ENCODE results near the gene CTNND2.
A peak's percentile ranks its signal among the peaks of the same experiment; 100 is the strongest.

CTNND2 gene

DNA sequence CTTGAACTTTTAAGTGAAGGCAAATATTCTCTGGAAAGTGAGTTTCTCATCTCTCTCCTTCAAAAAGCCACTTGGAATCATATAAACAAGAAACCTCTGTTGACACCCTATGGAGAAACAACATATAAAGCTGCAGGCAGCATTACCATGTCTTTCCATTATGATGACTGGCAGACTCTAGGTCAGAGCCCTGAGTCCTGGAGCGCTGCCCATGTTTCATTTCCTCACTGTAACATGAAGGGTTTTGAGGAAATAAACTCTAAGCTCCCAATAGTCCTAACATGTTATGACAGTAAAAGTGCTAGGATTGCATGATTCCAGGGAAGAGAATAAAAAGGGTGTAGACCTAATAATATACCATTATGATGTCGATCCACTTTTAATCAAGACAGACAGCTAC lies 220.6 kb downstream of the CTNND2 start:
- in situ Hi-C loops (cut with HindIII; ENCODE audit: low pct_unique_long_range_greater_than_20kb, low sequenced_read_pairs): no loop called here
- peak in 1 of 2 experiments; percentile 9 for DNase-seq (ENCODE audit: low read depth in 1 of 2, low spot score in 1 of 2)
- TF ChIP-seq JUND (IDR thresholded peaks at IDR 0.05; ENCODE audit: low read depth): no peak

DNA sequence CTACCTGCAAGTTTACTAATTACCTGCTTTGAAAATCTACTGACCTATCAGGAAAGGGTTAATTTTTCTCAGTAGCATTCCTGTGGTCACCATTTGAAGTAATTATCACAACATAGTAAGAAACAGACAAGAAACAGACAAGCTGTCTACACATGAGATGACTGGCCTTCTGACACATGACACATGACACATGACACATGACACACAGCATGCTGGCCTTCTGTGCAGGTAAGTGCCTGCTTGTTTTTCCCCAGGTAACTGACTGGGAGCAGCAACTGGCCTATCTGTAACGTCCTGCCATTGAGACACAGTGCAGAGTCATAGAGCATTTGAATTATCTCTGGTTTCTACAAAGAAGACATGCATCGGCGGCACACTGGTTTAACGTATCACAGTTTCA lies 222.4 kb downstream of the CTNND2 start:
- in situ Hi-C loops (cut with HindIII; ENCODE audit: low pct_unique_long_range_greater_than_20kb, low sequenced_read_pairs): no loop called here
- no peak for DNase-seq (ENCODE audit: low read depth in 1 of 2, low spot score in 1 of 2)
- no peak for TF ChIP-seq JUND (IDR thresholded peaks at IDR 0.05; ENCODE audit: low read depth)

DNA sequence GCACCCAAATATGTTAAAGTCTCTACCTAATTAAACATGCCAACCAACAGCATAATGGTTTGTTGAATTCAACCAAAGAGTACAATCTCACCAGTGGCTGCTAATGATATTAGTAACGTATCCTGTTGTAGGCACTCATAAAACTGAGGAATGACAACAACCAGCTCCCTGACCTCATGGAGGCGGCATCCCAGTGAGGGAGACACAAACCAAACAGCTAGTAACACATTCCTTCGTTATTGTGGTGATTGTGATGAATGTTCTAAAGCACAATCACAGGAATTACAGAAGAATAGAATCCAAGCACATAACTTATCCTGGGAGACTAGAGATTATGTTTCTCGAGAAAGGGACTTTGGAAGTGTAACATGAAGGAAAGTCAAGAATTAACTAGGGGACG lies 224.6 kb downstream of the CTNND2 start:
- DNase-seq (ENCODE audit: low read depth in 1 of 2, low spot score in 1 of 2): no peak
- TF ChIP-seq JUND (IDR thresholded peaks at IDR 0.05; ENCODE audit: low read depth): no peak
- in situ Hi-C loops (cut with HindIII; ENCODE audit: low pct_unique_long_range_greater_than_20kb, low sequenced_read_pairs): no loop called here

DNA sequence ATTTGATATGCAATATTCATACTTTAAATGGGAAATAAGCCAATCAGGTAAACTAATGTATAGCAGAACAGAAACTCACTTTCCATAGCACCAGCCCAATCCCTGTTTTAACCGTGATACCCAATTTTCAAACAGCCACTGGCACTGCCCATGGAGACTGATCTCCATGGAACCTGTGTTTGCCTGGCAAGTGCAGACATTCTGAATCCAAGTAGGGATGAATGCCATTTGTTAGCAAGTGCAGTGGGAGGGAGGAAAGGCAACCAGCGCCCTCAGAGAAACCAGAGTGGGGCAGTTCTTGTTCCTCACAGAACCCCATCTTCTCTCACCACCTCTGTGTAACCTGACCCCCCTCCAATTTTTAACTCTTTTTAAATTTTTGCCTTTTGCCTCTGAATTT lies 229.1 kb downstream of the CTNND2 start:
- in situ Hi-C loops (cut with HindIII; ENCODE audit: low pct_unique_long_range_greater_than_20kb, low sequenced_read_pairs): no loop called here
- TF ChIP-seq JUND (IDR thresholded peaks at IDR 0.05; ENCODE audit: low read depth): no peak
- no peak for DNase-seq (ENCODE audit: low read depth in 1 of 2, low spot score in 1 of 2)

DNA sequence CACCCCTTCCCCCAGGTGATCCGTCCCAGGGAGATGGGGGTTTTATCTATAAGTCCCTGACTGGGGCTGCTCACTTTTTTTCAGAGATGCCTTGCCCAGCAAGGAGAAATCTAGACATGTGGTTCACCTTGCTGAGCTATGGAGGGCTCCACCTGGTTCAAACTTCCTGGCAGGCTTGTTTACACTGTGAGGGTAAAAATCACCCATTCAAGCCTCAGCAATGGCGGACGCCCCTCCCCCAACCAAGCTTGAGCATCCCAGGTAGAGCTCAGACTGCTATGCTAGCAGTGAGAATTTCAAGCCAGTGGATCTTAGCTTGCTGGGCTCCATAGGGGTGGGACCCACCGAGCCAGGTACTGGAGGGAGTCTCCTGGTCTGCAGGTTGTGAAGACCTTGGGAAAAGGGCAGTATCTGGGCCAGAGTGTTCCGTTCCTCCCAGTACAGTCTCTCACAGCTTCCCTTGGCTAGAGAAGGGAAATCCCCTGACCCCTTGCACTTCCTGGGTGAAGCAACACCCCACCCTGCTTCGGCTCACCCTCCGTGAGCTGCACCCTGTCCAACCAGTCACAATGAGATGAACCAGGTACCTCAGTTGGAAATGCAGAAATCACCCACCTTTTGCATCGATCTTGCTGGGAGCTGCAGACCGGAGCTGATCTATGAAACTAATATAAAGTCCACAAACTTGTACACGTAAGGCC lies 231.7 kb downstream of the CTNND2 start:
- no peak for TF ChIP-seq JUND (IDR thresholded peaks at IDR 0.05; ENCODE audit: low read depth)
- in situ Hi-C loops (cut with HindIII; ENCODE audit: low pct_unique_long_range_greater_than_20kb, low sequenced_read_pairs): no loop called here
- no peak for DNase-seq (ENCODE audit: low read depth in 1 of 2, low spot score in 1 of 2)

DNA sequence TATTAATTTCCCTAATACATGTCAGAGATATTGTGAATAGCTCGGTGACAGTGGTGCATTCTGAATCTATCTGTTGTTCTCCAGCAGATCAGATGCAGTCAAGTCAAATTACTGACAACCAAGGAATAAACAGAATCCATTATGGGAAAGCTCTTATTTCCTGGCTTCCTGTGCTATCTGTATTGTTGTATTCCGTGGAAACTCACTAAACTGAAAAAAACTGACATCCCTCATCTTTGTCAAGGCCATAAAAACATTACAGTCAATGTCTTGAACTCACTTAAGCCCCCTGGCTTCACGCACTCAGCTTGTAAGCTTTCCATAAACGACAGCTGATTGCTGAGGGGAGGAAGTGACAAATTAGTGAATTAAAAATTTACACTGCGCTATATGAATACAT lies 245.9 kb downstream of the CTNND2 start:
- in situ Hi-C loops (cut with HindIII; ENCODE audit: low pct_unique_long_range_greater_than_20kb, low sequenced_read_pairs): no loop called here
- no peak for TF ChIP-seq JUND (IDR thresholded peaks at IDR 0.05; ENCODE audit: low read depth)
- DNase-seq (ENCODE audit: low read depth in 1 of 2, low spot score in 1 of 2): no peak

DNA sequence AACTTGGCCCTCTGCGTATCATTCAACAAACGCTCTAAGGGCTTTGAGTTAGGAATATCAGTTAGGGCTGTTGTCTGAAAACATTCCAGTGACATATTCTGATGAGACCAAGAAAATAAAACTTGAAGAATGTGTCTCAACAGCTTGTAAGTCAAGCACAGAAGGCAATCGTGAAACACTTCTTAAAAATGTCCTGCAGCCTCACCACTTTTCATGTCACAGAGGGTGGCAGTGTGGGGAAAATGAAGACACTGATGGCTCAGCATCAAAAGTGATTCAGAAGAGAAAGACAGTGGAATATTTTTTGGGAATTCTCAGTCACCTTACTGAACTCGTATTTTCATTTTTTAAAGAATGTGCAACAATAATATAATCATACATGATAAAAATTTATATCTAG lies 247.3 kb downstream of the CTNND2 start:
- no peak for TF ChIP-seq JUND (IDR thresholded peaks at IDR 0.05; ENCODE audit: low read depth)
- in situ Hi-C loops (cut with HindIII; ENCODE audit: low pct_unique_long_range_greater_than_20kb, low sequenced_read_pairs): no loop called here
- no peak for DNase-seq (ENCODE audit: low read depth in 1 of 2, low spot score in 1 of 2)

DNA sequence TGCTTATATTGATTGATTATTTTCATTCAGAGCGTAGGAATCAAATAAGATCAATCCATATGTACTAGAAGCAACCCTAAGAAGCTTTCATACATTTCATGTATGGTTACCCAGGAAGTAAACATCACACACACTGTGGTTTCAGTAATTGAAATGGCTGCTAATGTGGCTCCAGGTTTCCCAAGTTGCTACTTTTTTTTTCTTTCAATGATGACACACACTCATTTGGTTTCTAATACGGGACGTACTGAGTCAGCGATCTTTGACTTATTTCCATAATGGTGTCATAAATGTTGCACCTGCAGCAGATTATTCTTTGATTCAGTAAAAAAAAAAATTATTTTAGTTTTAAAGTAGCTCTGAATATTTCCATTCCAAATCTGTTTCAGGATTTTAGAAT lies 248.6 kb downstream of the CTNND2 start:
- no peak for DNase-seq (ENCODE audit: low read depth in 1 of 2, low spot score in 1 of 2)
- no peak for TF ChIP-seq JUND (IDR thresholded peaks at IDR 0.05; ENCODE audit: low read depth)
- in situ Hi-C loops (cut with HindIII; ENCODE audit: low pct_unique_long_range_greater_than_20kb, low sequenced_read_pairs): no loop called here

DNA sequence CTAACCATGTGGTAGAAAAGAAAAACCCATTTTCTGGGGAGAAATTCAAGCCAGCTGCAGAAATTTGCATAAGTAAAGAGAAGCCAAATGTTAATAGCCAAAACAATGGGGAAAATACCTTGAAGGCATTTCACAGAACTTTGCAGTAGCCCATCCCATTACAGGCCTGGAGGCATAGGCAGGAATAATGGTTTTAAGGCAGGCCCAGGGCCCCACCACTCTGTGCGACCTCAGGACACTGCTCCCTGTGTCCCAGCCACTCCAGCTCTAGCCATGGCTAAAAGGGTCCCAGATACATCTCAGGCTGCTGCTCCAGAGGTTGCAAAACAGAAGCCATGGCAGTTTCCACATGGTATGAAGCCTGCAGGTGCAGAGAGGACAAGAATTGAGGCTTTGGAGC lies 253.3 kb downstream of the CTNND2 start:
- no peak for DNase-seq (ENCODE audit: low read depth in 1 of 2, low spot score in 1 of 2)
- no peak for TF ChIP-seq JUND (IDR thresholded peaks at IDR 0.05; ENCODE audit: low read depth)
- in situ Hi-C loops (cut with HindIII; ENCODE audit: low pct_unique_long_range_greater_than_20kb, low sequenced_read_pairs): no loop called here

DNA sequence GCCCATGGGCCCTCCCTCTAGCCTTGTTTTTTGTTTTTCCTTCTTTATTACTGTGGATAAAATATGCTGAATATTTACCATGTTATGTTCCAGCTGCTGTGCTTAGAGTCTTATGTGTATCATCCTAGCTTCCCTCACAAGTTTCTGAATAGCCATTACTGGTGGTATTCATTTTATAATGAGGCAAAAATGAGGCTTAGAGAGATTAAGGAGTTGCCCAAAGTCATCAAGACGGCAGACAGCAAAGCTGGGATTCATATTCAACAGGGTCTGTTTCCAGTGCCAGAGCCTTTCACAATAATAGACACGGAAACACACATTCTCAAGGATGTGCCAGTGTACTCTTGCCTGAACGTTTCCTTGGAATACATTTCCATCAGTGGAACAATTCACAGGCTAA lies 258.1 kb downstream of the CTNND2 start:
- DNase-seq (ENCODE audit: low read depth in 1 of 2, low spot score in 1 of 2): no peak
- in situ Hi-C loops (cut with HindIII; ENCODE audit: low pct_unique_long_range_greater_than_20kb, low sequenced_read_pairs): no loop called here

DNA sequence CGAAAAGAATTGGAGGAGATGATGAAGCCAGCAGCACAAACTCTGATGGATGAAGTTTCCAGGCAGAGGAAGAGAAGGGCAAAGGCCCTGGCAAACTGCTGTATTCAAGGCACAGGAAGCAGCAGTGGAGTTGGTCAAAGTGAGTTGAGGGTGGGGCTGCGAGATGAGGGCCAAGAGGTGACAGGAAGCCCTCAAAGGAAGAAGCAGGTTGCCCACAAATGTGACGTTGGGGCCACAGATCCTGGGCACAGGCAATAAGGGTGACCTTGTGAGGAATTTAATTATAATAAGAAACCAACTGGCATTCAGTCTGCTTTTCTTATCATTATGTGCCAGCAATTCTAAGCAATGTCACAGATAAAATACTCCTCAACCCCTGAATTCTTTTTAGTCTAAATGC lies 261.8 kb downstream of the CTNND2 start:
- no peak for TF ChIP-seq JUND (IDR thresholded peaks at IDR 0.05; ENCODE audit: low read depth)
- no peak for DNase-seq (ENCODE audit: low read depth in 1 of 2, low spot score in 1 of 2)
- in situ Hi-C loops (cut with HindIII; ENCODE audit: low pct_unique_long_range_greater_than_20kb, low sequenced_read_pairs): no loop called here

More for the DNA sequence above, 258.1 kb downstream of the CTNND2 start:
- TF ChIP-seq JUND (IDR thresholded peaks at IDR 0.05; ENCODE audit: low read depth): no peak

DNA sequence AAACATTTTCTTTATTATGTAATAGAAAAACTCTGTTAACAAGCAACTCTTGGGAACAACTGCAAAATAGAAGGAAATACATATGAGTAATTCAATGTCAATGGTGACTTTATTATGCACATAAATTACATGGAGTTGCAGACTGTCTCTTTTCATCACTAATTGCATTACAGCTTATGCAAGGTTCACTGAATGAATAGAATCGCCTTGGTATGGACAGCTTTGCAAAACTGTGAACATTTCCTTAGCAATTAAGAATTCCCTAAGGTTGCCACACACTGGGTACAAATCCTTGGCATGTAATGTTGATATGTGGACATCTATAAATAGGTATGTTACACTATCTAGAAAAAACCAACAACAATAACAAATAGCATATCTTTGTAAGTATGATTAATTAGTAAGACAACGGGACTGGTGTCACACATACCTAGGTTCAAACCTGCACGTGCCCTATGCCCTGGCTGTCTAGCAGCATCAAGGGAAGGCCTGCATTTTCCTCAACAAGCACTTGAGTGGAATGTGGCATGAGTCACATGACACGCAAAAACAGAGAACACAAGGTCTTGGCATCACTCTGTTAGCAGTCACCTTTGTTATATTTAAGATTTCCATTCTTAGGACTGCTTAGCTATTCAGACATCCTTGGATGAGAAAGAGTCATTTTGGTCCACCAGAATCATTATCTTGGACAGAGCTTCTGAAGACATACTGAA lies 263.9 kb downstream of the CTNND2 start:
- in situ Hi-C loops (cut with HindIII; ENCODE audit: low pct_unique_long_range_greater_than_20kb, low sequenced_read_pairs): no loop called here

DNA sequence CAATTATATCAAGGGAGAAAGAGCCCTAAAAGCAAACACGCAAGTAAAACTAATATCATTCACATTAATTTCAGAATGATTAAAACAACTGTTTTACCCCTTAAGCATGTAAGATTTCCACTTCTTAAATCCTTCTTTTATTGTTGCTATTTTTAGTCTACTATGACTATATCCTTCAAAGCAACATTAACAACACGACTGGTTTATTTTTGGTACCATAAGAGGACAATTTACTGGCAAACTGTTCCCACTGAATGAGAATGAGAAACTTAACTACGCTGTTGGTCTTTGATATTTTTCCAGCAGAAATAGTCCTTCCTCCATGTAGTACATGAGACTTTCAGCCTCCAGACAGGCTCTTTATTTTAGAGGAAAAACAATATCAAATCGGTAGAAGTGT lies 281.5 kb downstream of the CTNND2 start:
- in situ Hi-C loops (cut with HindIII; ENCODE audit: low pct_unique_long_range_greater_than_20kb, low sequenced_read_pairs): no loop called here
- no peak for DNase-seq (ENCODE audit: low read depth in 1 of 2, low spot score in 1 of 2)
- TF ChIP-seq JUND (IDR thresholded peaks at IDR 0.05; ENCODE audit: low read depth): no peak

More for the DNA sequence above, 263.9 kb downstream of the CTNND2 start:
- TF ChIP-seq JUND (IDR thresholded peaks at IDR 0.05; ENCODE audit: low read depth): no peak
- DNase-seq (ENCODE audit: low read depth in 1 of 2, low spot score in 1 of 2): no peak
